Kidney epithelial cell (primary cell): ENCODE results near the gene EIPR1. TPM values are rescaled to one million over a fixed set of nuclear protein-coding genes. Genes with fewer than 3 reads are reported as not detected.

Experiments used
- DNase-seq: peaks from one replicate; pipeline ENCODE4 v3.0.0-alpha.2; 2010; ENCODE audit warnings: low read depth
- H3K27me3 ChIP-seq: 2 replicates; pipeline ENCODE4 v1.6.0; 2011; ENCODE audit warnings: low read length; ENCODE audit not compliant: control insufficient read depth, insufficient read depth
- H3K36me3 ChIP-seq: 2 replicates; pipeline ENCODE4 v1.5.1; 2011; ENCODE audit warnings: low read length; ENCODE audit not compliant: control insufficient read depth, insufficient read depth
- H3K4me3 ChIP-seq: 2 replicates; pipeline ENCODE4 v1.5.1; 2011; ENCODE audit warnings: low read depth, mild to moderate bottlenecking, control low read depth, low read length
- total RNA-seq: library from RNA; depleted of rRNA; stranded (reverse); fragments of >200 nt; gene quantifications from 2 replicates; pipeline ENCODE4 v1.2.3, GENCODE V29; 2015
- TF ChIP-seq, protein P1 (sequence below): IDR thresholded peaks from 2 replicates; pipeline ENCODE4 v1.5.1; 2011; ENCODE audit warnings: mild to moderate bottlenecking, moderate library complexity, low read length, control low read depth, inconsistent platforms; ENCODE audit not compliant: insufficient read depth, poor library complexity, severe bottlenecking

EIPR1 gene
- total RNA-seq, 1 donor from 2014 or later = 67.2 TPM

- H3K4me3 ChIP-seq = no peak overlapping the region
- TF ChIP-seq, protein P1, sequence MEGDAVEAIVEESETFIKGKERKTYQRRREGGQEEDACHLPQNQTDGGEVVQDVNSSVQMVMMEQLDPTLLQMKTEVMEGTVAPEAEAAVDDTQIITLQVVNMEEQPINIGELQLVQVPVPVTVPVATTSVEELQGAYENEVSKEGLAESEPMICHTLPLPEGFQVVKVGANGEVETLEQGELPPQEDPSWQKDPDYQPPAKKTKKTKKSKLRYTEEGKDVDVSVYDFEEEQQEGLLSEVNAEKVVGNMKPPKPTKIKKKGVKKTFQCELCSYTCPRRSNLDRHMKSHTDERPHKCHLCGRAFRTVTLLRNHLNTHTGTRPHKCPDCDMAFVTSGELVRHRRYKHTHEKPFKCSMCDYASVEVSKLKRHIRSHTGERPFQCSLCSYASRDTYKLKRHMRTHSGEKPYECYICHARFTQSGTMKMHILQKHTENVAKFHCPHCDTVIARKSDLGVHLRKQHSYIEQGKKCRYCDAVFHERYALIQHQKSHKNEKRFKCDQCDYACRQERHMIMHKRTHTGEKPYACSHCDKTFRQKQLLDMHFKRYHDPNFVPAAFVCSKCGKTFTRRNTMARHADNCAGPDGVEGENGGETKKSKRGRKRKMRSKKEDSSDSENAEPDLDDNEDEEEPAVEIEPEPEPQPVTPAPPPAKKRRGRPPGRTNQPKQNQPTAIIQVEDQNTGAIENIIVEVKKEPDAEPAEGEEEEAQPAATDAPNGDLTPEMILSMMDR = no peak
- H3K36me3 ChIP-seq = peaks cover 1% of the 10 kb centered on the region
- DNase-seq = no peak
- no peaks in the 10 kb centered on the region for H3K27me3 ChIP-seq
Measured at GRCh38 chr2:3405876-3406275, 28.3 kb upstream of the EIPR1 start.

GRCh38 chr2:3405307-3405706 lies 27.7 kb upstream of the EIPR1 start:
- no peak for DNase-seq
- Histone ChIP-seq H3K36me3 (peaks cover 1% of the 10 kb centered on the region), H3K4me3 (no peak overlapping the region), H3K27me3 (no peaks in the 10 kb centered on the region)
- TF ChIP-seq, protein P1 = no peak

DNA sequence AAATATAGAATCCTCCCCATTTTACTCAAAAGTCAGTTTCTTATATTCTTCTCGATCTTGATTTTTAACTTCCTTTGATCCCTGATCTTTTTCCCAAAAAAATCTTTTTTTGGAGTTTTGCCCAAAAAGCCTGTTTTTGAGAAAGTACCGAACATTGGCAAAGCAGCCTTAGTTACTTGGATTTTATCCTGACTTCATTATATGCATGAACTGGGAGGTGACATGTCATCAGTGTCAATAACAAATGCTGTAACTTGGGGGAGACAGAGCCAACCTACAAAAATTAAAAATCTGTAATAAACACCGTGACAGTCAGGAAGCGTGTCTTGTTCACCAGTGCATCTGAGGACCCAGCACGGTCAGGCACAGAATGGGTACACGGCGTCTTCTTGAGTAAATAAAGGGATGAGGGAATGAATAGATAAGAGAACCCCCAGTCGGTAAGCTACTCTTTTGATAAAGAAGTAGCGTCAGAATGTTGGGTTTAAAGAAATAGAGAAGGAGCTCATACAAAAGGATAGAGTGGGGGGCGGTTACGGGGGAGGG lies 26.8 kb upstream of the EIPR1 start:
- peaks cover 1% of the 10 kb centered on the region for H3K36me3 ChIP-seq
- H3K4me3 ChIP-seq = no peak overlapping the region
- TF ChIP-seq, protein P1 = no peak
- DNase-seq = no peak
- H3K27me3 ChIP-seq = no peaks in the 10 kb centered on the region

DNA sequence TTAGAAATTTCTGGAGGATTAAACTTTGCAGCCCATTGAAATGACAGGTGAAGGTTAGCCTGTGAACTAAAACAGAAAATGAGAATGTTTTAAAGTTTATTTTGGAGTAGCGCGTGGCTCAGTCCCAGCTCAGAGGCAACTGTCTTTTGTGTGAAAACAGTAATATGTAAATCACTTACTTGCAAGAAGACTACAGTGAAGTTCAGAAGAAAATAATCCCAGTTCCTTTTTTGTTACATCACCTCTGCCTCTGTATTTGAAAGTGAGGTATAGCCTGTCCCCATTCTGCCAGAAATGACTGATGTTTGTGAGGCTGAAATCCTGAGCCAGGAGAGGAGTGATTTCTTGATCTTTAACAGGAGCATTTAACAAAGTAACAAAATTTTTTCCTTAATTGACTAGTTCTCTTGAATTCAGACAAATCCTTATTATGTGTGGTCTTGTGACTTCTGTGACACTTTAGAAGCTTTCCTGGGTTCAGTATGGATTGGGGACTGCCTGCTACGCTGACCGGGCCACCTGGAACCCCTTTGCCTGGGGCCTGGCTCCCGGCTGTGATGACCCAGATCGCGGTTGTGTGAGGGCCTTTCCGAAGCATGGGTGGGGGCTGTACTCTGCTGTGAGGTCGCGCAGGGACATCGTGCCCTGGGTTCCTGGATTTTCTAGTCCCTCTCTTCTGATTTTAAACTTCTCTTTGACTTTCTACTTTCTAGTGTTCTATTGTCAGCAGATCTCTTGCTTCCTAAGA lies 26.1 kb upstream of the EIPR1 start:
- TF ChIP-seq, protein P1 = no peak
- Histone ChIP-seq H3K4me3 (no peak overlapping the region), H3K27me3 (no peaks in the 10 kb centered on the region), H3K36me3 (peaks cover 1% of the 10 kb centered on the region)
- DNase-seq = no peak

- Histone ChIP-seq H3K4me3 (no peak overlapping the region), H3K36me3 (no peaks in the 10 kb centered on the region), H3K27me3 (no peaks in the 10 kb centered on the region)
- DNase-seq = no peak
- TF ChIP-seq, protein P1 = no peak
Measured at GRCh38 chr2:3399829-3400228, 22.2 kb upstream of the EIPR1 start.
